ENCODE results near the gene DIAPH3. TPM values are rescaled to one million over a fixed set of nuclear protein-coding genes. Genes with fewer than 3 reads are reported as not detected.

DIAPH3 gene
- total RNA-seq = 16.0 and 18.1 TPM in 2 replicates

GRCh38 chr13:60163478-60164233, at the start of gene DIAPH3:
Gene DIAPH3 (minus strand): TSS chr13:60163928. CDS start chr13:60163766, 162 bp downstream.

Other genes starting within 250 kb of the DIAPH3 start
- 7.6 and 18.3 TPM in 2 replicates for gene TDRD3, start 233.3 kb upstream of the DIAPH3 start, total RNA-seq